Fibroblast of upper back skin (primary cell): ENCODE results near the gene MAGI2.

Experiments used
- DNase-seq: peaks from one replicate; pipeline ENCODE4 v3.0.0-alpha.2; 2013

MAGI2 gene

GRCh38 chr7:78895393-78895792, 558.1 kb downstream of the MAGI2 start:
- no peak for DNase-seq

GRCh38 chr7:78879206-78879605, 574.3 kb downstream of the MAGI2 start:
- DNase-seq, result no peak

- DNase-seq, result peak; percentile 1
Observed at GRCh38 chr7:78873117-78873516, 580.4 kb downstream of the MAGI2 start.

GRCh38 chr7:78864339-78864738, 589.1 kb downstream of the MAGI2 start:
- no peak for DNase-seq

GRCh38 chr7:78863281-78863680, 590.2 kb downstream of the MAGI2 start:
- no peak for DNase-seq

- DNase-seq, result peak; percentile 15
Observed at GRCh38 chr7:78862411-78862900, 591.0 kb downstream of the MAGI2 start.

GRCh38 chr7:78852951-78853350, 600.5 kb downstream of the MAGI2 start:
- peak; percentile 38 for DNase-seq

- DNase-seq, result no peak
Observed at GRCh38 chr7:78850093-78850740, 603.2 kb downstream of the MAGI2 start.

GRCh38 chr7:78845155-78845554, 608.3 kb downstream of the MAGI2 start:
- no peak for DNase-seq

- no peak for DNase-seq
Observed at GRCh38 chr7:78842068-78842467, 611.4 kb downstream of the MAGI2 start.

- no peak for DNase-seq
Observed at GRCh38 chr7:78835897-78836296, 617.6 kb downstream of the MAGI2 start.

- no peak for DNase-seq
Observed at GRCh38 chr7:78828317-78828716, 625.1 kb downstream of the MAGI2 start.

GRCh38 chr7:78803501-78804127, 649.9 kb downstream of the MAGI2 start:
- no peak for DNase-seq

GRCh38 chr7:78794101-78794500, 659.4 kb downstream of the MAGI2 start:
- peak; percentile 77 for DNase-seq

- no peak for DNase-seq
Observed at GRCh38 chr7:78792624-78793023, 660.8 kb downstream of the MAGI2 start.

- no peak for DNase-seq
Observed at GRCh38 chr7:78792006-78792405, 661.5 kb downstream of the MAGI2 start.

- DNase-seq, result no peak
Observed at GRCh38 chr7:78788464-78788863, 665.0 kb downstream of the MAGI2 start.

- DNase-seq, result no peak
Observed at GRCh38 chr7:78787854-78788253, 665.6 kb downstream of the MAGI2 start.

- no peak for DNase-seq
Observed at GRCh38 chr7:78786055-78786454, 667.4 kb downstream of the MAGI2 start.

- no peak for DNase-seq
Observed at GRCh38 chr7:78783179-78783962, 670.1 kb downstream of the MAGI2 start.

GRCh38 chr7:78780560-78780959, 672.9 kb downstream of the MAGI2 start:
- DNase-seq, result no peak

GRCh38 chr7:78779788-78780187, 673.7 kb downstream of the MAGI2 start:
- DNase-seq, result no peak

GRCh38 chr7:78777829-78778228, 675.6 kb downstream of the MAGI2 start:
- DNase-seq, result peak; percentile 32
